GM12878 (cell line): ENCODE measurements around the gene LCOR. TPM values are rescaled to one million over a fixed set of nuclear protein-coding genes. Genes with fewer than 3 reads are reported as not detected.

ENCODE experiments used
- ATAC-seq: fragments of 200-7000 bp; cut with Tn5 transposase; 3 replicates; pipeline ENCODE4 v1.9.1; 2020; ENCODE audit warnings: mild to moderate bottlenecking, moderate library complexity
- BruUV-seq: library from RNA; stranded (reverse); fragments of 400-500 nt; replicated peaks from 2 replicates; lab custom pipeline; 2021; lab: Mats Ljungman, UMichigan
- CTCF ChIA-PET: fragments of 300-600 bp; sonication (Branson Sonifier 250); formaldehyde crosslinking; extraction: SDS; loops from one replicate; lab custom pipeline; 2021; ENCODE audit warnings: inconsistent platforms; lab: Yijun Ruan, JAX
- POLR2A ChIA-PET: fragments of 350-600 bp; formaldehyde crosslinking; extraction: SDS; loops from one replicate; lab custom pipeline; 2021; ENCODE audit warnings: inconsistent platforms; lab: Charles Lee
- RAD21 ChIA-PET: fragments of 300-600 bp; sonication (Branson Sonifier 250); formaldehyde crosslinking; loops from one replicate; lab custom pipeline; 2023; ENCODE audit warnings: antibody characterized with exemption; ENCODE audit not compliant: unreplicated experiment; lab: Charles Lee
- SMC1A ChIA-PET: fragments of 300-600 bp; sonication (Branson Sonifier 250); formaldehyde crosslinking; loops from one replicate; lab custom pipeline; 2023; ENCODE audit not compliant: unreplicated experiment, uncharacterized antibody; lab: Charles Lee
- DNase-seq: peaks from one replicate; pipeline ENCODE4 v3.0.0-alpha.2; 2011; ENCODE audit warnings: low read depth, low spot score
- FAIRE-seq: peaks from 3 replicates; lab custom pipeline; 2011; peaks lifted over from hg19 to GRCh38; lab: Jason Lieb, UNC
- H2AFZ ChIP-seq: 2 replicates; pipeline ENCODE4 v1.6.0; 2011; ENCODE audit warnings: low read depth, low read length, control low read depth; ENCODE audit not compliant: control insufficient read depth
- H3K27ac ChIP-seq: 2 replicates; pipeline ENCODE4 v1.5.1; 2011; ENCODE audit warnings: control low read depth; ENCODE audit not compliant: control insufficient read depth, insufficient read depth
- H3K27me3 ChIP-seq, 2 experiments: replicated peaks in 1 of 2; 2 replicates each; pipeline versions ENCODE4 v1.6.0 to v1.6.1; 2011; ENCODE audit warnings: low read length in 1 of 2; ENCODE audit not compliant: control insufficient read depth in 2 of 2, insufficient read depth in 2 of 2
- H3K36me3 ChIP-seq, 2 experiments: 2 replicates each; pipeline ENCODE4 v1.5.1; 2011; ENCODE audit warnings: low read length in 1 of 2; ENCODE audit not compliant: control insufficient read depth in 2 of 2, insufficient read depth in 2 of 2
- H3K4me1 ChIP-seq: 2 replicates; pipeline ENCODE4 v1.6.1; 2011; ENCODE audit warnings: mild to moderate bottlenecking, low read length, moderate library complexity, mixed read lengths; ENCODE audit not compliant: control insufficient read depth, insufficient read depth
- H3K4me2 ChIP-seq: 2 replicates; pipeline ENCODE4 v1.6.0; 2011; ENCODE audit warnings: control low read depth; ENCODE audit not compliant: control insufficient read depth, insufficient read depth
- H3K4me3 ChIP-seq: fragments of 200-600 bp; sonication (generic); 2 replicates; pipeline ENCODE4 v1.5.1; 2016
- H3K79me2 ChIP-seq: 2 replicates; pipeline ENCODE4 v1.6.0; 2011; ENCODE audit warnings: low read length; ENCODE audit not compliant: control insufficient read depth, insufficient read depth
- H3K9ac ChIP-seq: 2 replicates; pipeline ENCODE4 v1.8.0; 2011; ENCODE audit warnings: low read length, control low read depth, mixed read lengths; ENCODE audit not compliant: control insufficient read depth, insufficient read depth
- H3K9me3 ChIP-seq: replicated peaks from 3 replicates; pipeline ENCODE4 v1.5.1; 2011; ENCODE audit warnings: mild to moderate bottlenecking, low read length; ENCODE audit not compliant: control insufficient read depth, insufficient read depth
- H4K20me1 ChIP-seq: 2 replicates; pipeline ENCODE4 v1.6.0; 2011; ENCODE audit not compliant: control insufficient read depth, insufficient read depth
- FOXM1 ChIP-seq: IDR thresholded peaks from 2 replicates; pipeline ENCODE4 v1.6.1; 2012; ENCODE audit warnings: low read depth, mild to moderate bottlenecking, inconsistent platforms, low read length, moderate library complexity
- IRF4 ChIP-seq: IDR thresholded peaks from 2 replicates; pipeline ENCODE4 v1.6.1; 2011; ENCODE audit warnings: low read depth, low read length
- JUNB ChIP-seq: IDR thresholded peaks from 2 replicates; pipeline ENCODE4 v1.6.1; 2016; ENCODE audit warnings: antibody characterized with exemption, mild to moderate bottlenecking
- RFX5 ChIP-seq: IDR thresholded peaks from 2 replicates; pipeline ENCODE4 v1.6.1; 2011; ENCODE audit warnings: low read depth, low read length, improper control_type of control experiment
- RUNX3 ChIP-seq: IDR thresholded peaks from 2 replicates; pipeline ENCODE4 v1.6.1; 2012; ENCODE audit warnings: low read length, inconsistent platforms
- STAT1 ChIP-seq: fragments of 450-650 bp; conservative IDR thresholded peaks from 2 replicates; pipeline ENCODE4 v1.6.1; 2014; ENCODE audit warnings: antibody characterized with exemption, mild to moderate bottlenecking
- ZNF217 ChIP-seq: fragments of 450-650 bp; IDR thresholded peaks from 2 replicates; pipeline ENCODE4 v1.6.1; 2017; ENCODE audit warnings: antibody characterized with exemption, mild to moderate bottlenecking
- ZNF24 ChIP-seq: fragments of 450-650 bp; IDR thresholded peaks from 2 replicates; pipeline ENCODE4 v1.6.1; 2017; ENCODE audit warnings: antibody characterized with exemption, mild to moderate bottlenecking
- WGBS: methylation state at CpG from one replicate; pipeline ENCODE4 v1.1.6; 2016; ENCODE audit warnings: low lambda C conversion rate; ENCODE audit not compliant: insufficient replicate concordance, insufficient coverage; ENCODE audit errors: missing lambda C conversion rate; 5-methylcytosine and 5-hydroxymethylcytosine counted together
- in situ Hi-C: fragments of 300-500 bp; cut with MboI; formaldehyde crosslinking; loops from 9 replicates; pipeline ENCODE4 v1.14.3; 2018; ENCODE audit warnings: mixed read lengths
- intact Hi-C: fragments of 100-400 bp; cut with micrococcal nuclease; formaldehyde crosslinking; loops from one replicate; pipeline ENCODE4 v1.14.2; 2022; ENCODE audit not compliant: unreplicated experiment
- polyA plus RNA-seq, 11 experiments: library from polyadenylated mRNA; depleted of rRNA in 4 of 11; unstranded in 6 of 11; stranded (reverse) in 5 of 11; fragments of >200 nt; fragmentation: Nextera tagmentation in 4 of 11; fragmentation: Illumina TruSeq in 1 of 11; extraction: Ambion mirVana in 4 of 11; extraction: Trizol in 1 of 11; gene quantifications; 1 replicate in 1 of 11; 2 replicates in 10 of 11; pipeline versions ENCODE4 v1.2.1 to v1.2.3, GENCODE V29; 2011 to 2016; ENCODE audit warnings: inconsistent platforms in 2 of 11, missing spikeins in 2 of 11, low read depth in 1 of 11
- total RNA-seq, 4 experiments: library from RNA; depleted of rRNA in 3 of 4; stranded (reverse); fragments of >200 nt in 3 of 4; fragmentation: Illumina TruSeq in 1 of 4; extraction: Trizol in 1 of 4; gene quantifications; 2 replicates each; pipeline versions ENCODE4 v1.2.1 to v1.2.3, GENCODE V29; 2013 to 2021

LCOR gene
- total and polyA plus RNA-seq, 10 of the 15 experiments (the other 5 are each of a cell fraction or from before 2014, with no cell fraction given): 1.6 to 22.0 (median 13.2) TPM

GRCh38 chr10:97018251-97019212 lies 186.4 kb downstream of the LCOR start:
- Histone ChIP-seq H3K4me2 (no peak overlapping the region), H3K79me2 (no peaks in the 10 kb centered on the region), H4K20me1 (no peaks in the 10 kb centered on the region), H3K4me1 (peaks cover 31% of the 10 kb centered on the region), H3K9me3 (no peaks in the 10 kb centered on the region), H3K27me3 (no peaks in the 10 kb centered on the region), H3K4me3 (no peak overlapping the region), H3K9ac (no peak overlapping the region), H3K36me3 (no peaks in the 10 kb centered on the region), H2AFZ (no peak overlapping the region), H3K27ac (no peak overlapping the region)
- in situ Hi-C loops: no loop called here
- SMC1A ChIA-PET: interaction anchor here (1.3 to 3.4 kb wide), 2 partner anchors 25 to 41 kb away, joined by 5 to 10 read pairs; no protein-coding TSS in a partner anchor
- intact Hi-C loops: no loop called here
- ATAC-seq: no peak
- POLR2A ChIA-PET: no interaction called here
- FAIRE-seq: no peak
- DNase-seq: no peak
- TF ChIP-seq RFX5: no peak
- TF ChIP-seq STAT1: no peak
- no peak for TF ChIP-seq RUNX3
- TF ChIP-seq JUNB: no peak
- TF ChIP-seq ZNF24: peak; percentile 97
- no peak for TF ChIP-seq IRF4
- no peak for TF ChIP-seq ZNF217
- TF ChIP-seq FOXM1: no peak
- no TSS peak for BruUV-seq
- RAD21 ChIA-PET: interaction anchor here (1.5 kb wide), 1 partner anchor 258 kb away, joined by 3 read pairs; no protein-coding TSS in a partner anchor
- CTCF ChIA-PET: interaction anchor here (0.7 to 10.3 kb wide), 2 partner anchors 18 to 38 kb away, joined by 3 to 155 read pairs; no protein-coding TSS in a partner anchor
- 66% methylated on average over 18 of the region's 18 CpGs for WGBS
